Glutamatergic neuron (in vitro differentiated cells): ENCODE results near the gene OR1F1. TPM values are rescaled to one million over a fixed set of nuclear protein-coding genes. Genes with fewer than 3 reads are reported as not detected.

Source experiments
- DNase-seq: peaks from one replicate; pipeline ENCODE4 v3.0.0; 2022
- H3K27ac Mint-ChIP-seq: one replicate; pipeline ENCODE4 v1.8.0; 2020; ENCODE audit warnings: mild to moderate bottlenecking, mixed read lengths, inconsistent platforms; ENCODE audit not compliant: unreplicated experiment
- H3K27me3 Mint-ChIP-seq: one replicate; pipeline ENCODE4 v1.8.0; 2020; ENCODE audit warnings: mild to moderate bottlenecking, moderate library complexity, mixed read lengths, inconsistent platforms; ENCODE audit not compliant: unreplicated experiment
- H3K36me3 Mint-ChIP-seq: one replicate; pipeline ENCODE4 v1.8.0; 2020; ENCODE audit warnings: mild to moderate bottlenecking, mixed read lengths, inconsistent platforms; ENCODE audit not compliant: unreplicated experiment
- H3K4me1 Mint-ChIP-seq: one replicate; pipeline ENCODE4 v1.8.0; 2020; ENCODE audit warnings: mild to moderate bottlenecking, low read depth, mixed read lengths, inconsistent platforms; ENCODE audit not compliant: unreplicated experiment
- H3K4me3 Mint-ChIP-seq: one replicate; pipeline ENCODE4 v1.8.0; 2020; ENCODE audit warnings: mild to moderate bottlenecking, mixed read lengths, inconsistent platforms; ENCODE audit not compliant: unreplicated experiment
- H3K9me3 Mint-ChIP-seq: one replicate; pipeline ENCODE4 v1.8.0; 2020; ENCODE audit warnings: mild to moderate bottlenecking, moderate library complexity, mixed read lengths, inconsistent platforms; ENCODE audit not compliant: unreplicated experiment
- total RNA-seq: library from RNA; stranded (reverse); fragmentation: NEBNext Ultra II Directional; extraction: Animal tissue kit (Norgen Biotek cat#: 25700); gene quantifications from one replicate; pipeline ENCODE4 v1.2.1, GENCODE V29; 2021; ENCODE audit not compliant: unreplicated experiment
- TF ChIP-seq, protein P1 (sequence below): fragments of 200-600 bp; sonication (generic); IDR thresholded peaks from one replicate; pipeline ENCODE4 v1.5.0; 2021; ENCODE audit not compliant: partially characterized antibody, unreplicated experiment

Gene OR1F1
- total RNA-seq, 1 donor from 2014 or later: not detected

DNA sequence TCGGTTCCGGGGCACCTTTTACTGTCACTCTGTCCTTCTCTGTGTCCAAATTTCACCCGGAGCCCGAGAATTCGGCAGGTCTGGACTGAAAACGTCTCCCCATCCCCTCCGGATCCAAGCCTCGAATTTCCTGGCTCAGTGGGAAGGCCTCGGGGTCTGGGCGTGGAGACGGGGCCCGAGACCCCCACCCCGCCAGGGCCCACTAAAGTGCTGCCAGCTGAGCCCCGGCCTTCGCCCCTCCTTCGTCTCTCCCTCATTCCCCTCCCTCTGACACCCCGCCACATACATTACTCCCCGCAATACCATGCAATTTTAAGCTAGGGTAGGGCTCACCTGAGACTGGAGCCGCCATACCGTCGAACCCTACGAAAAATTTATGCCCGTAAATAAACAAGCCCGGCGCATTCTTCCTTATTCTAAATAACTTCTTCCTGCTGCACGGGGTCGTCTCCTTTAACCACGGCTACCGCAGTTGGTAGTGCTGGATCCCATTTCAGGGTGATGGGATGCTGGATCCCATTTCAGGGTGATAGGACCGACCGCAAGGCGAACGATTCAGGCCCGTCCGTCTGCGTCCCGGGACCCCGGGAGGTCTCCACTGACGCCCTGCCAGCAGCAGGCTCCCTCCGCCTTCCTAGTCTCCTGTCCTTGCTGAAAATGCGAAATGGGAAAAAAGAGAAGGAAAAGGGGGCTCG, 4.4 kb upstream of the OR1F1 start:
- DNase-seq: no peak
- Mint-ChIP-seq H3K9me3 (peaks cover 24% of the 10 kb centered on the region), H3K27ac (peak overlapping the region; percentile 57), H3K36me3 (peaks cover 3% of the 10 kb centered on the region), H3K27me3 (peaks cover 46% of the 10 kb centered on the region), H3K4me3 (peak overlapping the region; percentile 78), H3K4me1 (peaks cover 7% of the 10 kb centered on the region)
- TF ChIP-seq, protein P1, sequence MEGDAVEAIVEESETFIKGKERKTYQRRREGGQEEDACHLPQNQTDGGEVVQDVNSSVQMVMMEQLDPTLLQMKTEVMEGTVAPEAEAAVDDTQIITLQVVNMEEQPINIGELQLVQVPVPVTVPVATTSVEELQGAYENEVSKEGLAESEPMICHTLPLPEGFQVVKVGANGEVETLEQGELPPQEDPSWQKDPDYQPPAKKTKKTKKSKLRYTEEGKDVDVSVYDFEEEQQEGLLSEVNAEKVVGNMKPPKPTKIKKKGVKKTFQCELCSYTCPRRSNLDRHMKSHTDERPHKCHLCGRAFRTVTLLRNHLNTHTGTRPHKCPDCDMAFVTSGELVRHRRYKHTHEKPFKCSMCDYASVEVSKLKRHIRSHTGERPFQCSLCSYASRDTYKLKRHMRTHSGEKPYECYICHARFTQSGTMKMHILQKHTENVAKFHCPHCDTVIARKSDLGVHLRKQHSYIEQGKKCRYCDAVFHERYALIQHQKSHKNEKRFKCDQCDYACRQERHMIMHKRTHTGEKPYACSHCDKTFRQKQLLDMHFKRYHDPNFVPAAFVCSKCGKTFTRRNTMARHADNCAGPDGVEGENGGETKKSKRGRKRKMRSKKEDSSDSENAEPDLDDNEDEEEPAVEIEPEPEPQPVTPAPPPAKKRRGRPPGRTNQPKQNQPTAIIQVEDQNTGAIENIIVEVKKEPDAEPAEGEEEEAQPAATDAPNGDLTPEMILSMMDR: no peak

DNA sequence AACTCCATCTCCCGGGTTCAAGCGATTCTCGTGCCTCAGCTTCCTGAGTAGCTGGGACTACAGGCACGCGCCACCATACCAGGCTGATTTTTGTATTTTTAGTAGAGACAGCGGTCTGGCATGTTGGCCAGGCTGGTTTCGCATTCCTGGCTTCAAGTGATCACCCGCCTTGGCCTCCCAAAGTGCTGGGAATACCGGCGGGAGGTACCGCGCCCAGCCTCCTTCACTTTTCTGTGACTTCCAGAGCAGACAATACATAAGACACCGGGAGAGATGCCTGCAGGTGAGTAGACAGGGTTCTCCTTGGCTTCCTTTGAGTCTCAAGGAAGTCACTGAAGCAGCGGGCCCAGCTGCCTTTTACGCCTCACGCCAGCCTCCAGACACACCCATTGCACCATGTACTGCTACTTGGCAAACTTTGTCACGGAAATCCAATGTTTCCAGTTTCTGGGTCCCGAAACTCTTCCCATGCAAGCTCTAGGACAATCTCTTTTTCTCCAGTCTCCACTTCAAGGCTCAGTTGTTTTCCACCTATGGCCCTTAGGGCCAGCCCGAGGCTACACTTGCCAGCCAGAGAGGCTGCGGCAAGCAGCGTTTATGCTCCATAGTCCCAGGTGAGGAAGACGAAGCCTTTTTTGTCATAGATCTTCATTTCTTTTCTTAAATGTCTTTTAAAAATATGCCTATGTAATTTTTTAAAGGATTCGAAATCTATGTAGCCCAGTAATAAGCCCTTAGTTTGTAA, 886 bp upstream of the OR1F1 start:
- H3K27ac Mint-ChIP-seq: no peak overlapping the region
- DNase-seq: no peak

DNA sequence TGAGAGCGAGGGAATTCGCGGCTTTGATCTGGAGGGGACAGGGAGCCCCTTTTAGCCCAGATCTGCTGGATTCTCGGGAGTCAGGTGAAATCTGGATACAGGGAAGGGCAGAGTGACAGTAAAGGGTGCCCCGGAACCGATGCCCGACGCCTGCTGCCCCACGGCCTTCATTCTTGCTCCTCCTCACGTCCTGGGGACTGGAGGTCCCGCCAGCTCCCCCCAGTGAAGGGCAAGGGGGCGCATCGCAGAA, 596 bp downstream of the OR1F1 start:
- peaks cover 36% of the 10 kb centered on the region for H3K9me3 Mint-ChIP-seq
- no peak for DNase-seq
- peaks cover 44% of the 10 kb centered on the region for H3K27me3 Mint-ChIP-seq
- peak overlapping the region; percentile 92 for H3K4me3 Mint-ChIP-seq
- peaks cover 5% of the 10 kb centered on the region for H3K36me3 Mint-ChIP-seq
- H3K27ac Mint-ChIP-seq: no peak overlapping the region
- TF ChIP-seq, protein P1: no peak
- H3K4me1 Mint-ChIP-seq: peaks cover 7% of the 10 kb centered on the region

More for the DNA sequence above, 886 bp upstream of the OR1F1 start:
- Mint-ChIP-seq H3K9me3 (peaks cover 43% of the 10 kb centered on the region), H3K4me1 (peaks cover 8% of the 10 kb centered on the region), H3K36me3 (peaks cover 5% of the 10 kb centered on the region), H3K4me3 (peak overlapping the region; percentile 92), H3K27me3 (peaks cover 52% of the 10 kb centered on the region)
- TF ChIP-seq, protein P1: no peak

DNA sequence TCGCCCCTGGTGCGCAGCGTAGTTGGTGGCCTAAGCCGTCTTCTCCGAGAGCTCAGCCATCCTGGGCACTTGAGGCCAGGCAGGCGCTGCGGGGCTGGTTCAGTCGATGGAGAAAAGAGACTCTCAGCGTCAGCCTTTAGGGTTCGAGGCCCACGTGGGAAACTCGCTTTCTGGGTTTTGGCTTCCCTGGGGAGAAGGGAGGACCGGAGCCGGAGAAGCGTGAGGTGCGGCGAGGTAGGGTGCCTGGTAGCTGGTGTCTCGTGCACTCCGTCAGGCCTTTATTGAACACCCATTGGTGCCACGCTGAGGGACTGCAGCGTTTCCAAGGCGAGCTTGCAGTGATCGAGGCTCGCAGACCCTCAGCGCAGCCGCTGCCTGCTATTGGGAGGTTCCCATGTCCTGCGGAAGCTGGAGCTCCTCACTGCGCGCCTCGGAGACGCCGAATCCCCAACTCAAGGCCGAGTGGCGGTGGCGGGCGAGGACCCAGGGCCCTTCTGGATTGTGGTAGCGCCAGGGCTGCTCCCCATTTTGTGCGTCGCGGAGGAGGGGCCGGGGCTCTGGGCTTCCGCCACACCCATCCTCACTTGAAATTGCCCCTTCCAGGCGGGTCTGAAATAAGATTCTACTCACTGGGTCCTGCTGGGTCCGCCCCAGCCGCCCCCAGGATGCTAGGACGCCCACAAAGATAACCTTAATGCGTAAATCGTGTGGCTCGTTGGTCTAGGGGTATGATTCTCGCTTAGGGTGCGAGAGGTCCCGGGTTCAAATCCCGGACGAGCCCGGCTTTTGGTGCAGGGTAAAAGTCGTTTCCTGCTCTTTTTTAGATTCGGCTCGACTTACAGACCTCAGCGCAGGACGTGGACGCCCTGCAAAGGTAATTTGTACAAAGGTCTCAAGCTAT, 1.2 kb downstream of the OR1F1 start:
- TF ChIP-seq, protein P1: no peak
- Mint-ChIP-seq H3K9me3 (peaks cover 31% of the 10 kb centered on the region), H3K36me3 (peaks cover 5% of the 10 kb centered on the region), H3K27ac (peak overlapping the region; percentile 62), H3K4me3 (peak overlapping the region; percentile 92), H3K27me3 (peaks cover 38% of the 10 kb centered on the region), H3K4me1 (peaks cover 7% of the 10 kb centered on the region)
- peak; percentile 65 for DNase-seq
